AG09309 (cell line): ENCODE data around the gene EIF3K.
"Not testable (repeated sequence)": the region's sequence is repeated elsewhere in the genome, so short reads cannot be mapped to it uniquely, and the experiment has no call there.

Source experiments
- DNase-seq: peaks from one replicate; pipeline ENCODE4 v3.0.0-alpha.2; 2010; ENCODE audit warnings: low read depth
- H3K4me3 ChIP-seq: 2 replicates; pipeline ENCODE4 v1.5.1; 2011; ENCODE audit warnings: mild to moderate bottlenecking, low read depth, low read length, moderate library complexity; ENCODE audit not compliant: control insufficient read depth
- CTCF ChIP-seq: IDR thresholded peaks from 2 replicates; pipeline ENCODE4 v1.5.1; 2011; ENCODE audit warnings: mild to moderate bottlenecking, low read depth, low read length, inconsistent platforms; ENCODE audit not compliant: insufficient read depth, control insufficient read depth; ENCODE audit errors: missing control alignments

The EIF3K gene

GRCh38 chr19:38618590-38619360, at the start of gene EIF3K:
TSS of gene EIF3K (plus strand) at chr19:38619188. CDS start at chr19:38619269, 81 bp downstream.
- DNase-seq: peak; percentile 94
- no peak for TF ChIP-seq CTCF
- peak within 1 kb of the TSS; percentile 86 for H3K4me3 ChIP-seq

- no peak overlapping the region for H3K4me3 ChIP-seq
- no peak for TF ChIP-seq CTCF
- DNase-seq: no peak
Observed at GRCh38 chr19:38569368-38569983, 49.5 kb upstream of the EIF3K start.

GRCh38 chr19:38571682-38572081, 47.3 kb upstream of the EIF3K start:
- no peak for DNase-seq
- no peak overlapping the region for H3K4me3 ChIP-seq
- TF ChIP-seq CTCF: no peak

- no peak for TF ChIP-seq CTCF
- no peak for DNase-seq
- no peak overlapping the region for H3K4me3 ChIP-seq
Observed at GRCh38 chr19:38577826-38578225, 41.2 kb upstream of the EIF3K start.

- DNase-seq, H3K4me3 ChIP-seq: not testable (repeated sequence)
Observed at GRCh38 chr19:38579304-38579703, 39.7 kb upstream of the EIF3K start.

GRCh38 chr19:38580080-38580479, 38.9 kb upstream of the EIF3K start:
- no peak overlapping the region for H3K4me3 ChIP-seq
- TF ChIP-seq CTCF: no peak
- no peak for DNase-seq

GRCh38 chr19:38583219-38583984, 35.6 kb upstream of the EIF3K start:
- DNase-seq: no peak
- TF ChIP-seq CTCF: no peak
- no peak overlapping the region for H3K4me3 ChIP-seq
